ENCODE results near the gene SMIM27.

Gene SMIM27

GRCh38 chr9:32554591-32554990 is 2.5 kb downstream of the SMIM27 start:
- in situ Hi-C loops (cut with MboI; ENCODE audit: low sequenced_read_pairs) = no loop called here

- in situ Hi-C loops (cut with MboI; ENCODE audit: low sequenced_read_pairs) = no loop called here
Measured at GRCh38 chr9:32558408-32558934, 6.3 kb downstream of the SMIM27 start.

DNA sequence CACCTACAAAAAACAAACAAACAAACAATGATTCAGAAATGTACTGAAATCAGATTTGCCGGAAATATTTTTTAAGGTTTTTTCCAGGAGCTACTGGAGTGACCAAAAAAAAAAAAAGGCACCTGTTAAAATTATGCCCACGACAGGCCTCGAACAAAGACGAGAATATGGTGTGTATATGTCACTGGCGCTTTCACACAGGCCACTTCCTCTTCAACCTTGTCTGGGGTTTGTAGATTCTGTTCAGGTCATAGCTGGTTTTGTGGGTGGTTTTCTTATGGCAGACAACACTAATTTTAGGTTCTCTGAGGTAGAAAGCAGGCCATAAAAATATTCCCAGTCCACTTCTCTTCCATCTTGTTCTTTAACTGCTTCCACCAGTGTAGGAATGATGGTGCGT is 13.8 kb downstream of the SMIM27 start:
- in situ Hi-C loops (cut with MboI; ENCODE audit: low sequenced_read_pairs) = no loop called here

- in situ Hi-C loops (cut with MboI; ENCODE audit: low sequenced_read_pairs) = no loop called here
Measured at GRCh38 chr9:32566770-32567169, 14.6 kb downstream of the SMIM27 start.

GRCh38 chr9:32570262-32570661 is 18.1 kb downstream of the SMIM27 start:
- in situ Hi-C loops (cut with MboI; ENCODE audit: low sequenced_read_pairs) = no loop called here

DNA sequence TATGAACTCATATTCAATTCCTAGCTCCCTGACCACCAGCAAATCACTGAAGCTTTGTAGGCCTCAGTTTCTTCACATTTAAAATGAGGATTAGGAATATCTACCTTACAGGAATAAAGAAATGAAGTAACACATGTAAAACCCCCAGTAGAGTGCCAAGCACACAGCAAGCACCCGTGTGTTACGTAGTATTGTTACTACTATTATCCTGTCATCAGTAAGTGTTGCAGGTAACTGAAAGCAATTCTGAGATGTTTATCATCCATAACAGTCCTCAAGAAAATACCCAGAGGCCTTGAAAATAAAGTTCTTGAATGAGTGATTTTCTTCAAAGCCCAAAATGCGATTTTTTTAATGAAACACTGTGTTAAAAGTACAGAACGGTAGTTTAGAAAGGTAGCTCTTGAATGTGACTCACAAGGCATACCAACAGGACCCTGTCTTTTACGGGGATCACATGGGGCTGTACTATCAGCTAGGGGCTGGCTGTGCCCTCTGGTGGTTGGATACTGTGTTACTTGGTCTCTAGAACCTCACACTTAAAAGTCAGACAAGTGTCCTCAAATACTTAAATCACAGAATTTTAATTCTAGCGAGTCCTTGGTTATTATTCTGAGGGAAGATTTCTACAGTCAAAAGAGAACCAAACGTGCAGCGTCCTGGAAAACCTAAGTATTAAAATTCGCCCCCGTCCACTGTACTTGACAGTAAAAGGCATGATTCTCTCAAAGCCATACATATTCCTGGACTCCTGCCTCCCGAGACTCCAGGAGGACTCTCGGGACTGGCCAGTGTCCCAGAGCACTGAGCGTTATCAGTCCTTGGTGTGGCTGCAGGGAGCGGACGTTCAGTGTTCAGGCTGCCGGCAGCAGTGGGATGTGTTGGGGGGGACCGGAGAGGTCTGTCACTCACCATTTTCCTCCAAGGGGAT is 20.1 kb downstream of the SMIM27 start:
- in situ Hi-C loops (cut with MboI; ENCODE audit: low sequenced_read_pairs) = no loop called here

GRCh38 chr9:32572900-32573523 is 20.9 kb downstream of the SMIM27 start, which contains the start of gene NDUFB6:
TSS of gene NDUFB6 (minus strand) at chr9:32573159. CDS start at chr9:32573060, 99 bp downstream.
- in situ Hi-C loops (cut with MboI; ENCODE audit: low sequenced_read_pairs) = no loop called here

DNA sequence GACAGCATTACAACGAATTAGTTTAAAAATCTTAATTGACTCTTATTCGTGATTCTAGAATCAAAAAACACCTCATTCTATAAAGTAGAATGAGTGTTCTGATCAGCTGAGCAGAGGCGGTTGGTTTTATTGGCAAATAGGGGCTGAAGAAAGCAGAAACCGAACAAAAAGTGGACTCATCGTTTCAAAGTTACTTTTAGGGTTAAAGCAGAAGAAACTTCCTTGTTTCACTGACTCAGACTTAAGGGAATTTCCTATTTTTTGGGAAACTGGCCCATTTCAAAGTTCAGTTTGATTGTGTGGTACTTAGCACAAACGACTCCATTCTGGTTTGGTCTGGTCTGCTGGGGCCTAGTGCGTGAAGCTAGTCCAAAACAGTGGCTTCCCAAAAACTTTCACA is 21.7 kb downstream of the SMIM27 start:
- in situ Hi-C loops (cut with MboI; ENCODE audit: low sequenced_read_pairs) = no loop called here

- in situ Hi-C loops (cut with MboI; ENCODE audit: low sequenced_read_pairs) = no loop called here
Measured at GRCh38 chr9:32574858-32575257, 22.7 kb downstream of the SMIM27 start.

DNA sequence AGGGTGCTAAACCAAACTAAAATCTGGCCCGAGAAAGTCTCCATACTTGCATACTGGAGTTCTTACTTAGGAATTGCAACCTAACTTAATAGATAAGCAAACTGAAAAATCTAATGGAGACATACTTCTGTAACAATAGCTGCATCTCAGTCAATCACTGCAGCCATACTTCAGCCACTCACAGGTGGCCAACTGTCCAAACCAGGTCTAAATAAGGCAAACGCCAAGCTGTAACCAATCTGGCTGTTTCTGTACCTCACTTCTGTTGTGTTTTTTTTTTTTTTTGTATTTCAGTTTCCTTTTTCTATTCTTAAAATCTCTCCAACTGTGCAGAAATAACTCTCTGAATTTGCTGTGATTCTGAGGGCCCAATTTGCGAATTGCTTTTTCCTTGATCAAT is 25.2 kb downstream of the SMIM27 start:
- in situ Hi-C loops (cut with MboI; ENCODE audit: low sequenced_read_pairs) = no loop called here

GRCh38 chr9:32578976-32579375 is 26.8 kb downstream of the SMIM27 start:
- in situ Hi-C loops (cut with MboI; ENCODE audit: low sequenced_read_pairs) = no loop called here

DNA sequence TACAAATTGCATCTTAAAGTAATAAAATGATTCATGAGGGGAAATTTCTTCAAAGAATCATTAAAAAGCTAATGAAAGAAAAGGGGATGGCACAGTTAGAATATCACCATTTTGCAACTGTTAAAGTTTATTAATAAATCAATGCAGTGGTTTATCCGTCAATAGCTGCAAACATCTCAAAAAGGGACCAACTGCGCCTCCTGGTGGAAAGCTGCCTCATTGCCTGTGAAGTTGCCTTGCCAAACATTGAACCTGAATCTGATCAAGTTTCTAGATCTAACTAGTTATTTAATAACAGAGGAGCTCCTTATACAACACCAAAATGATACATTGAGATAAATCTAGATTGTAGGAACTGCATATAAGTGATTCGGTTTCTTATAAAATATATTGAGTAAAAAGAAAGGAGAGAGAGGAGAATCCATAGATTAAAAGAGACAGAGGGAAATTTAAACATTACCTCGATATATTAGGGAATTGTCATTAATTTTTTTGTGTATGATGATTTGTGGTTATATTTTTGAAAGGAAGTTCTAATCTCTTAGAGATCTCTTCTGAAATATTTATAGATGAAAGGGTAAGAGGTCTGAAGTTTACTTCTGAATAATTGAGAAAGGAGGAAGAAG is 27.7 kb downstream of the SMIM27 start:
- in situ Hi-C loops (cut with MboI; ENCODE audit: low sequenced_read_pairs) = no loop called here

DNA sequence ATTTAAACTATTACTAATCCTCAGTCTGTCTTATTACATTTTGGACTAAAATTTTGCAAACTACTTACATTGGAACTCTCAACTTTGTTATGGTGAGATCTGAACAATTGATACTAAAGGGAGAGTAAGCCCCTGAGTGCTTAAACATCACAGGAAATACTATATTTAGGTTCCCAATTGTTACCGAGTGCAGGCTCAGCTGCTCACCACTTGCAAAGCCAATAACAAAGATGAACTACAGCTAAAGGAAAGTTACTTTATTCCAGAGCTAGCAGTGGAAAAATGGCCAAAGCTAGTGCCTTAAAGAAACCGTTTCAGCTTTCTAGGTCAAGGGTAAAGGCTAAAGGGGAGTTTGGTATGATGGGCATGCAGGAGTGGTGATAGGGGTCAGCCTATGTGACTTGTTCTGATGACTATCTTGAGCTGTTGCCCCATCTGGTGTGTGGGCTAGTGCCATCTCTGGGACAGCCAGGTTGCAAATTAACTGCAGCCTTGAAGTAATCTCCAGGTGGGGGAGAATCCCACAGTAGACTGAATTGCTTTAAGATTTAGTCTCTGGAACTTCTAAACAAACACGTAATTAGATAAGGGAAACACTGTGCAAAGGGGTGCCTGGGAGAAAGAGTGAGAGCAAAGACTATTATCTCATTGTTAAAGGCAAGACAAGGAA is 28.6 kb downstream of the SMIM27 start:
- in situ Hi-C loops (cut with MboI; ENCODE audit: low sequenced_read_pairs) = no loop called here

DNA sequence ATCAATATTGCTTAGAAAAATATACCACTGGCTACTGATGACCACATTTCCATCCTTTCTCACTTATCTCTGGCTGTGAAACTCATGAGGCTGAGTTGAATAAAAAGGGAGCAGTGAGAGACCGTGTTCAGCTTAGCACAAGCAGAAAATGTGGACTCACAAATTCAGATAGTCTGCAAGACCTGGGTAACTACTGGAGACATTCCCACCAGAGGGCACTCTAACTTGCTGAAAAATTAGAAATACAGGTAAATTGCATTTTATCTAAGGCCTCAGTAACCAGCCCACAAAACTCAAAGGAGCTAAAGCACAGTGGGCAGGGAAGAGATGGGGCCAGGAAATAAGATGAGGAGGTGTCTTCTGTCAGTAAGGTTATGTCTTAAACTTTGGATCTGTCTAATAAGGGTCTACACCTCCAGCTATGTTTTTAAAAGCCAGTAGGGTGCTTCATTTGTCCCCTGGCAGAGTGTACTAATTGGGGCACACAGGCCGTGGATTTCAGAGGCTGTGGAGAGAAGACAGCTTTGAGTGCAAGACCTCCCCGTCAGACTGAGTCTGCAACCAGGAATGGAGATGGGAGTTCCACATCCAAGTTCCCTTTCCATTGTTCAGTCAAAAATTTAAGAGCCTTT is 29.5 kb downstream of the SMIM27 start:
- in situ Hi-C loops (cut with MboI; ENCODE audit: low sequenced_read_pairs) = no loop called here

- in situ Hi-C loops (cut with MboI; ENCODE audit: low sequenced_read_pairs) = no loop called here
Measured at GRCh38 chr9:32584784-32585183, 32.7 kb downstream of the SMIM27 start.

DNA sequence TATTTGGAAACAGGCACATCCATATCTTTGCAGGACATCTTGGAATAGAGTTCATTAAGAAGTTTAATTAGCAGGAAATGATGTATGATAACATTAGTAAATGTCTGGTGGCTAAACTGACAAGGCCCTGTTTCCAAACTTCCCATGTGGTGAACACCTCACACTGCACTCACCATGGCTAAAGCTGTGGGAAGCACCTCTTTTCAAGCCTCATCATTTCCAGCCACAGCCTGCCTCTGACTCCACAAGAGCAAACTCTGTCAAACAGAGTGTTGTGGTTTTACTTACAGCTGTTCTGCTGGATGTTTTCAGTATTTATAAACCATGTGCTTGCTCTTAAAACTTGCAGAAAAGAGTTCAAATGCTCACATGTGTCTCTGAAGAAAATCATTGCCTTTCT is 35.8 kb downstream of the SMIM27 start:
- in situ Hi-C loops (cut with MboI; ENCODE audit: low sequenced_read_pairs) = no loop called here

DNA sequence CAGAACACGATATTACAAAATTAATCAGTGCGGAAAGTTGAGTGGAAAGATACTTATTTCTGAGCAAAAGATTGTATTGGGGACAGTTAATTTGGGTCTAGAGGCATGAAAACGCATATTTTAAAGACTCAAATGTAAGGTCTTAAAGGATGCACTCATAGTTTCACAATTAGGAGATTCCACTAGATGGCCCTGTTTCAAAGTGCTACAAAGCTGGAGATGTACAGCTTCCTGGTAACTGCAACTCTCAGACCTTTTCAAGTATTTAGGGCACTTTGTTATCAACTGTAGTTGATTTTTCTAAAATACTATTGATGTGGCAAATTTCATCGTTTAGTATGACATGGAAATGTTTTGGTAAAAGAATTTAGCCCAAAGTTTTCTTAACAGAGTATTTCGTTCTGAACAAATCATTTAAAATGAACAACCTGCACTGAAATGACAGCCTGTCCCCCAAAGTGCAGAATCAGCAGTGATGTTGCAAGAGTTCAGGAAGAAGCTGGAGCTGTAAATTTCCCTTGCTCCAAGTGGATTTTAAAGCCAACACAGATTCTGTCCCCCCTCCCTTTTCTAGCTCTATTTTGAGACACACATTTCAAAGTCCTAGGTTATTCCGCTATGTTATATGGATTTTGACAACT is 37.1 kb downstream of the SMIM27 start:
- in situ Hi-C loops (cut with MboI; ENCODE audit: low sequenced_read_pairs) = no loop called here

- in situ Hi-C loops (cut with MboI; ENCODE audit: low sequenced_read_pairs) = no loop called here
Measured at GRCh38 chr9:32590476-32590875, 38.3 kb downstream of the SMIM27 start.

GRCh38 chr9:32590898-32591297 is 38.8 kb downstream of the SMIM27 start:
- in situ Hi-C loops (cut with MboI; ENCODE audit: low sequenced_read_pairs) = no loop called here
